H9 (cell line): ENCODE measurements around the gene ANGPTL1. TPM values are rescaled to one million over a fixed set of nuclear protein-coding genes. Genes with fewer than 3 reads are reported as not detected.

Experiments used
- DNase-seq: peaks from one replicate; pipeline ENCODE4 v3.0.0-alpha.2; 2017
- H2AFZ ChIP-seq: one replicate; pipeline ENCODE4 v1.6.1; 2013; ENCODE audit warnings: mild to moderate bottlenecking, low read length, control low read depth, moderate library complexity
- H2AK5ac ChIP-seq: 2 replicates; pipeline ENCODE4 v1.6.1; 2013; ENCODE audit warnings: low read length, control low read depth, mixed read lengths; ENCODE audit not compliant: insufficient read length
- H2BK120ac ChIP-seq: one replicate; pipeline ENCODE4 v1.6.1; 2013; ENCODE audit warnings: low read depth, mild to moderate bottlenecking, low read length, control low read depth, inconsistent platforms; ENCODE audit not compliant: poor library complexity, severe bottlenecking
- H2BK12ac ChIP-seq: 2 replicates; pipeline ENCODE4 v1.6.1; 2013; ENCODE audit warnings: low read length, control low read depth, mixed read lengths, low read depth; ENCODE audit not compliant: insufficient read length
- H2BK15ac ChIP-seq: 2 replicates; pipeline ENCODE4 v1.6.1; 2013; ENCODE audit warnings: low read depth, low read length, control low read depth
- H2BK20ac ChIP-seq: one replicate; pipeline ENCODE4 v1.6.1; 2013; ENCODE audit warnings: low read depth, mild to moderate bottlenecking, low read length, control low read depth, inconsistent platforms; ENCODE audit not compliant: poor library complexity, severe bottlenecking
- H2BK5ac ChIP-seq: 2 replicates; pipeline ENCODE4 v1.6.1; 2013; ENCODE audit warnings: low read length, control low read depth, mixed read lengths; ENCODE audit not compliant: insufficient read length
- H3K14ac ChIP-seq: 2 replicates; pipeline ENCODE4 v1.6.1; 2013; ENCODE audit warnings: low read length, control low read depth; ENCODE audit not compliant: insufficient read depth
- H3K18ac ChIP-seq: 2 replicates; pipeline ENCODE4 v1.6.1; 2013; ENCODE audit warnings: low read depth, mild to moderate bottlenecking, mixed read lengths, low read length, control low read depth; ENCODE audit not compliant: insufficient read length
- H3K23ac ChIP-seq: 2 replicates; pipeline ENCODE4 v1.6.1; 2013; ENCODE audit warnings: low read length, control low read depth, mixed read lengths, low read depth; ENCODE audit not compliant: insufficient read length
- H3K23me2 ChIP-seq: 2 replicates; pipeline ENCODE4 v1.6.1; 2013; ENCODE audit warnings: low read depth, mild to moderate bottlenecking, mixed read lengths, low read length, control low read depth; ENCODE audit not compliant: insufficient read length, poor library complexity, severe bottlenecking
- H3K27ac ChIP-seq: 2 replicates; pipeline ENCODE4 v1.5.1; 2013; ENCODE audit warnings: low read length, control low read depth, mixed read lengths, low read depth; ENCODE audit not compliant: insufficient read length
- H3K27me3 ChIP-seq: 2 replicates; pipeline ENCODE4 v1.6.1; 2013; ENCODE audit warnings: low read length, control low read depth, inconsistent platforms; ENCODE audit not compliant: insufficient read depth
- H3K4ac ChIP-seq: 2 replicates; pipeline ENCODE4 v1.6.1; 2013; ENCODE audit warnings: low read depth, mild to moderate bottlenecking, control low read depth, inconsistent platforms, low read length, moderate library complexity
- H3K4me1 ChIP-seq: 2 replicates; pipeline ENCODE4 v1.6.1; 2013; ENCODE audit warnings: low read length, control low read depth, inconsistent platforms; ENCODE audit not compliant: insufficient read depth
- H3K4me2 ChIP-seq: 2 replicates; pipeline ENCODE4 v1.6.1; 2013; ENCODE audit warnings: low read length, control low read depth, mixed read lengths; ENCODE audit not compliant: insufficient read length, insufficient read depth
- H3K56ac ChIP-seq: 2 replicates; pipeline ENCODE4 v1.6.1; 2013; ENCODE audit warnings: low read depth, mild to moderate bottlenecking, mixed read lengths, low read length, control low read depth; ENCODE audit not compliant: insufficient read length
- H3K79me1 ChIP-seq: 2 replicates; pipeline ENCODE4 v1.6.1; 2013; ENCODE audit warnings: low read depth, mild to moderate bottlenecking, moderate library complexity, low read length, control low read depth, inconsistent platforms; ENCODE audit not compliant: insufficient read depth, poor library complexity, severe bottlenecking
- H3K79me2 ChIP-seq: 2 replicates; pipeline ENCODE4 v1.6.1; 2013; ENCODE audit warnings: low read length, control low read depth, inconsistent platforms; ENCODE audit not compliant: insufficient read depth
- H3K9ac ChIP-seq: 2 replicates; pipeline ENCODE4 v1.6.1; 2013; ENCODE audit warnings: low read length, control low read depth, mixed read lengths; ENCODE audit not compliant: insufficient read length; ENCODE audit errors: extremely low read depth
- H3K9me3 ChIP-seq: one replicate; pipeline ENCODE4 v1.6.1; 2013; ENCODE audit warnings: low read depth, low read length, inconsistent platforms; ENCODE audit not compliant: control insufficient read depth
- H3T11ph ChIP-seq: one replicate; pipeline ENCODE4 v1.6.1; 2013; ENCODE audit warnings: mild to moderate bottlenecking, low read length, control low read depth, inconsistent platforms
- H4K20me1 ChIP-seq: one replicate; pipeline ENCODE4 v1.6.1; 2013; ENCODE audit not compliant: control insufficient read depth, insufficient read length, insufficient read depth
- H4K5ac ChIP-seq: 2 replicates; pipeline ENCODE4 v1.6.1; 2013; ENCODE audit warnings: low read depth, mild to moderate bottlenecking, mixed read lengths, low read length, control low read depth; ENCODE audit not compliant: insufficient read length
- H4K8ac ChIP-seq: replicated peaks from 2 replicates; pipeline ENCODE4 v1.6.1; 2013; ENCODE audit warnings: low read length, control low read depth, mixed read lengths, low read depth; ENCODE audit not compliant: insufficient read length
- H4K91ac ChIP-seq: 2 replicates; pipeline ENCODE4 v1.6.1; 2013; ENCODE audit warnings: low read depth, mild to moderate bottlenecking, moderate library complexity, mixed read lengths, low read length, control low read depth; ENCODE audit not compliant: insufficient read length
- H3K27ac Mint-ChIP-seq, 3 experiments: 2 replicates in 2 of 3; 3 replicates in 1 of 3; pipeline ENCODE4 v1.8.0; 2020 to 2021; ENCODE audit warnings: mixed read lengths in 3 of 3, mild to moderate bottlenecking in 1 of 3, moderate library complexity in 1 of 3
- H3K27me3 Mint-ChIP-seq: 2 replicates; pipeline ENCODE4 v1.8.0; 2021; ENCODE audit warnings: low read depth, mild to moderate bottlenecking, moderate library complexity, mixed read lengths
- H3K36me3 Mint-ChIP-seq, 3 experiments: 2 replicates in 2 of 3; 3 replicates in 1 of 3; pipeline ENCODE4 v1.8.0; 2020 to 2021; ENCODE audit warnings: low read depth in 3 of 3, mixed read lengths in 3 of 3; ENCODE audit not compliant: insufficient read depth in 1 of 3
- H3K4me1 Mint-ChIP-seq, 2 experiments: 2 replicates each; pipeline ENCODE4 v1.8.0; 2020; ENCODE audit warnings: mixed read lengths in 2 of 2
- H3K4me3 Mint-ChIP-seq, 2 experiments: 2 replicates in 1 of 2; 3 replicates in 1 of 2; pipeline ENCODE4 v1.8.0; 2020 to 2021; ENCODE audit warnings: mild to moderate bottlenecking in 2 of 2, mixed read lengths in 2 of 2, moderate library complexity in 1 of 2
- H3K9me3 Mint-ChIP-seq, 2 experiments: 2 replicates in 1 of 2; 3 replicates in 1 of 2; pipeline ENCODE4 v1.8.0; 2020; ENCODE audit warnings: mild to moderate bottlenecking in 2 of 2, mixed read lengths in 2 of 2, moderate library complexity in 1 of 2
- WGBS: extraction: QIAGEN DNeasy Blood & Tissue Kit; methylation state at CpG from one replicate; pipeline ENCODE4 v1.1.7; 2013; ENCODE audit warnings: missing lambda C conversion rate, low lambda C conversion rate, mixed read lengths; ENCODE audit not compliant: insufficient read length; ENCODE audit errors: extremely low coverage; 5-methylcytosine and 5-hydroxymethylcytosine counted together
- total RNA-seq: library from RNA; stranded (reverse); gene quantifications from 2 replicates; pipeline ENCODE4 v1.2.1, GENCODE V29; 2021
- TF ChIP-seq, protein P1 (sequence below): fragments of 200-600 bp; sonication (generic); conservative IDR thresholded peaks from 3 replicates; pipeline ENCODE4 v1.8.0; 2021; ENCODE audit warnings: antibody characterized with exemption, mild to moderate bottlenecking

The ANGPTL1 gene
- total RNA-seq, 1 experiment from 2014 or later, result not detected

DNA sequence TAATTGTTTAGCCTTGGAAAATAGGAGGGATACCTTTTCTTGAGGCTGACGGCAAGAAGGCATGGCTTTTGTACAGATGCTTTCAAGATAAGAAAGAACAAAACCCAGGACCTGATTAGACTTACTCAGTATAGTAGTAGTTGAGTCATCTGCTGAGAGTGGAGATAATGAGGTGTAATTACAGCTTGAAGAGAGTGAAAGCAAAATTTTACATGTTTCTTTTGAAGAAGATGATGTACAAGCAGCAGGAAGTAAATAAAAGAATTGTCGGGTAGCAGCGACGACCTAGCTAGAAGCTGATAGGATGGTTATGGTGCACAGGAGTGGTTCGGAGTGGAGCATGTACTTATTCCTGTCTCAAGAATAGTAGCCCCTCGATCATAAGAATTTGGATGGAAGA lies 6.6 kb downstream of the ANGPTL1 start:
- Histone ChIP-seq H2BK12ac (no peak overlapping the region), H4K20me1 (no peaks in the 10 kb centered on the region), H3K27ac (no peak overlapping the region), H3K23me2 (no peaks in the 10 kb centered on the region), H3K23ac (no peak overlapping the region), H2AK5ac (no peak overlapping the region), H3K79me1 (no peaks in the 10 kb centered on the region), H3T11ph (no peak overlapping the region), H3K18ac (no peak overlapping the region), H2BK5ac (no peak overlapping the region), H2BK120ac (no peak overlapping the region), H4K91ac (no peak overlapping the region), H3K4me1 (no peaks in the 10 kb centered on the region), H4K8ac (no peak overlapping the region), H3K79me2 (no peaks in the 10 kb centered on the region), H3K27me3 (no peaks in the 10 kb centered on the region), H3K56ac (no peak overlapping the region), H3K4ac (no peak overlapping the region), H2AFZ (no peak overlapping the region), H2BK20ac (no peak overlapping the region), H3K9me3 (no peaks in the 10 kb centered on the region), H4K5ac (no peak overlapping the region), H3K4me2 (no peak overlapping the region), H3K14ac (no peak overlapping the region), H2BK15ac (no peak overlapping the region), H3K9ac (no peak overlapping the region)
- H3K27ac Mint-ChIP-seq, result no peak overlapping the region; a peak in 1 of 7 replicates
- TF ChIP-seq, protein P1, sequence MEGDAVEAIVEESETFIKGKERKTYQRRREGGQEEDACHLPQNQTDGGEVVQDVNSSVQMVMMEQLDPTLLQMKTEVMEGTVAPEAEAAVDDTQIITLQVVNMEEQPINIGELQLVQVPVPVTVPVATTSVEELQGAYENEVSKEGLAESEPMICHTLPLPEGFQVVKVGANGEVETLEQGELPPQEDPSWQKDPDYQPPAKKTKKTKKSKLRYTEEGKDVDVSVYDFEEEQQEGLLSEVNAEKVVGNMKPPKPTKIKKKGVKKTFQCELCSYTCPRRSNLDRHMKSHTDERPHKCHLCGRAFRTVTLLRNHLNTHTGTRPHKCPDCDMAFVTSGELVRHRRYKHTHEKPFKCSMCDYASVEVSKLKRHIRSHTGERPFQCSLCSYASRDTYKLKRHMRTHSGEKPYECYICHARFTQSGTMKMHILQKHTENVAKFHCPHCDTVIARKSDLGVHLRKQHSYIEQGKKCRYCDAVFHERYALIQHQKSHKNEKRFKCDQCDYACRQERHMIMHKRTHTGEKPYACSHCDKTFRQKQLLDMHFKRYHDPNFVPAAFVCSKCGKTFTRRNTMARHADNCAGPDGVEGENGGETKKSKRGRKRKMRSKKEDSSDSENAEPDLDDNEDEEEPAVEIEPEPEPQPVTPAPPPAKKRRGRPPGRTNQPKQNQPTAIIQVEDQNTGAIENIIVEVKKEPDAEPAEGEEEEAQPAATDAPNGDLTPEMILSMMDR, result no peak
- H3K27me3 Mint-ChIP-seq, result no peaks in the 10 kb centered on the region
- no peak overlapping the region for H3K4me3 Mint-ChIP-seq
- no CpG with 5 or more reads among the region's 6 CpGs for WGBS
- DNase-seq, result no peak
- H3K9me3 Mint-ChIP-seq, result no peaks in the 10 kb centered on the region
- peaks cover 7 to 10% of the 10 kb centered on the region in 2 experiments for H3K4me1 Mint-ChIP-seq
- peaks cover 0 to 8% (median 0%) of the 10 kb centered on the region in 3 experiments; a peak in 3 of 7 replicates for H3K36me3 Mint-ChIP-seq
